Astrocyte (in vitro differentiated cells and primary cell): Measurements from ENCODE around the gene CACNA1C. TPM values are rescaled to one million over a fixed set of nuclear protein-coding genes. Genes with fewer than 3 reads are reported as not detected.

Experiments
- DNase-seq: peaks from one replicate; pipeline ENCODE4 v3.0.0-alpha.2; 2010; ENCODE audit warnings: low read depth
- FAIRE-seq: peaks from 2 replicates; lab custom pipeline; 2011; peaks lifted over from hg19 to GRCh38; lab: Jason Lieb, UNC
- H2AFZ ChIP-seq: 2 replicates; pipeline ENCODE4 v1.6.0; 2012; ENCODE audit warnings: low read depth, low read length, inconsistent platforms
- H3K27ac ChIP-seq: 2 replicates; pipeline ENCODE4 v1.5.1; 2011; ENCODE audit warnings: low read depth, low read length, inconsistent platforms
- H3K27me3 ChIP-seq: 2 replicates; pipeline ENCODE4 v1.6.0; 2011; ENCODE audit warnings: low read length, inconsistent platforms; ENCODE audit not compliant: insufficient read depth
- H3K36me3 ChIP-seq: 2 replicates; pipeline ENCODE4 v1.5.1; 2011; ENCODE audit warnings: low read length, inconsistent platforms; ENCODE audit not compliant: insufficient read depth
- H3K4me1 ChIP-seq: 2 replicates; pipeline ENCODE4 v1.5.1; 2011; ENCODE audit warnings: low read length, inconsistent platforms; ENCODE audit not compliant: insufficient read depth
- H3K4me2 ChIP-seq: 2 replicates; pipeline ENCODE4 v1.6.0; 2012; ENCODE audit warnings: low read length, inconsistent platforms
- H3K4me3 ChIP-seq: 2 replicates; pipeline ENCODE4 v1.5.1; 2011; ENCODE audit warnings: low read depth, mild to moderate bottlenecking, low read length, inconsistent platforms; ENCODE audit not compliant: insufficient read depth
- H3K79me2 ChIP-seq: 2 replicates; pipeline ENCODE4 v1.6.0; 2012; ENCODE audit warnings: mild to moderate bottlenecking, low read length, inconsistent platforms; ENCODE audit not compliant: insufficient read depth
- H3K9ac ChIP-seq: 2 replicates; pipeline ENCODE4 v1.6.0; 2012; ENCODE audit warnings: mild to moderate bottlenecking, low read length, inconsistent platforms
- H3K9me3 ChIP-seq: 2 replicates; pipeline ENCODE4 v1.5.1; 2012; ENCODE audit warnings: low read depth, mild to moderate bottlenecking, low read length, inconsistent platforms; ENCODE audit not compliant: insufficient read depth
- H4K20me1 ChIP-seq: 2 replicates; pipeline ENCODE4 v1.6.0; 2012; ENCODE audit warnings: low read length, inconsistent platforms; ENCODE audit not compliant: insufficient read depth
- H3K27ac Mint-ChIP-seq: one replicate; pipeline ENCODE4 v1.8.0; 2021; ENCODE audit warnings: mild to moderate bottlenecking, mixed read lengths; ENCODE audit not compliant: unreplicated experiment
- H3K27me3 Mint-ChIP-seq: one replicate; pipeline ENCODE4 v1.8.0; 2021; ENCODE audit warnings: low read depth, mixed read lengths; ENCODE audit not compliant: unreplicated experiment
- H3K36me3 Mint-ChIP-seq: one replicate; pipeline ENCODE4 v1.8.0; 2021; ENCODE audit warnings: low read depth, mixed read lengths; ENCODE audit not compliant: unreplicated experiment
- H3K4me1 Mint-ChIP-seq: one replicate; pipeline ENCODE4 v1.8.0; 2021; ENCODE audit warnings: low read depth, mixed read lengths; ENCODE audit not compliant: unreplicated experiment
- H3K4me3 Mint-ChIP-seq: one replicate; pipeline ENCODE4 v1.8.0; 2021; ENCODE audit warnings: mild to moderate bottlenecking, moderate library complexity, mixed read lengths; ENCODE audit not compliant: unreplicated experiment
- H3K9me3 Mint-ChIP-seq: one replicate; pipeline ENCODE4 v1.8.0; 2021; ENCODE audit warnings: mild to moderate bottlenecking, mixed read lengths; ENCODE audit not compliant: unreplicated experiment
- EZH2 ChIP-seq: IDR thresholded peaks from 2 replicates; pipeline ENCODE4 v1.6.1; 2012; ENCODE audit warnings: mild to moderate bottlenecking, low read length, inconsistent platforms; ENCODE audit not compliant: insufficient read depth
- total RNA-seq: library from RNA; stranded (reverse); gene quantifications from 2 replicates; pipeline ENCODE4 v1.2.1, GENCODE V29; 2021
- TF ChIP-seq, protein P1 (sequence below): IDR thresholded peaks from 2 replicates; pipeline ENCODE4 v1.5.1; 2011; ENCODE audit warnings: low read depth, mild to moderate bottlenecking, inconsistent platforms, low read length, moderate library complexity; ENCODE audit not compliant: insufficient read depth

CACNA1C gene
- total RNA-seq, 1 donor from 2014 or later: 2.1 TPM

DNA sequence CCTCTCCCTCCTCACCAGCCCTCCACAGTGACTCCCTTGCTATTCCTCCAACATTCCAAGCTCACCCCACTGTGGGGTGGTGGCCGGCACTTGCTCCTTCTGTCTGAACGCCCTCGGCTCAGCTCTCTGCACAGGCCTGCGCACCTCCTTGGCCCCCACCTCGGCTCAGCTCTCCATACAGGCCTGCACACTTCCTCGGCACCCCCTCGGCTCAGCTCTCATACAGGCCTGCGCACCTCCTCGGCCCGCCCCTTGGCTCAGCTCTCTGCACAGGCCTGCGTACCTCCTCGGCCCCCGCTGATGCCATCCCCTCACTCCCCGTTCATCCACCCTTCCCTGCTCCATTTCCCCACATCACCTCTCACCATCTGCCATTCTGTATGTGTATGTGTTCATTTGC lies 409.3 kb downstream of the CACNA1C start:
- H2AFZ ChIP-seq: no peak overlapping the region
- Mint-ChIP-seq H3K9me3 (peaks cover 6% of the 10 kb centered on the region), H3K27ac (no peak overlapping the region), H3K36me3 (peaks cover 2% of the 10 kb centered on the region), H3K4me3 (no peak overlapping the region), H3K4me1 (no peaks in the 10 kb centered on the region), H3K27me3 (peaks cover 56% of the 10 kb centered on the region)
- no peak overlapping the region for H3K27ac ChIP-seq
- FAIRE-seq (no peak), DNase-seq (no peak)
- H3K36me3 ChIP-seq: no peaks in the 10 kb centered on the region
- no peaks in the 10 kb centered on the region for H4K20me1 ChIP-seq
- H3K27me3 ChIP-seq: peaks cover 9% of the 10 kb centered on the region
- TF ChIP-seq, protein P1, sequence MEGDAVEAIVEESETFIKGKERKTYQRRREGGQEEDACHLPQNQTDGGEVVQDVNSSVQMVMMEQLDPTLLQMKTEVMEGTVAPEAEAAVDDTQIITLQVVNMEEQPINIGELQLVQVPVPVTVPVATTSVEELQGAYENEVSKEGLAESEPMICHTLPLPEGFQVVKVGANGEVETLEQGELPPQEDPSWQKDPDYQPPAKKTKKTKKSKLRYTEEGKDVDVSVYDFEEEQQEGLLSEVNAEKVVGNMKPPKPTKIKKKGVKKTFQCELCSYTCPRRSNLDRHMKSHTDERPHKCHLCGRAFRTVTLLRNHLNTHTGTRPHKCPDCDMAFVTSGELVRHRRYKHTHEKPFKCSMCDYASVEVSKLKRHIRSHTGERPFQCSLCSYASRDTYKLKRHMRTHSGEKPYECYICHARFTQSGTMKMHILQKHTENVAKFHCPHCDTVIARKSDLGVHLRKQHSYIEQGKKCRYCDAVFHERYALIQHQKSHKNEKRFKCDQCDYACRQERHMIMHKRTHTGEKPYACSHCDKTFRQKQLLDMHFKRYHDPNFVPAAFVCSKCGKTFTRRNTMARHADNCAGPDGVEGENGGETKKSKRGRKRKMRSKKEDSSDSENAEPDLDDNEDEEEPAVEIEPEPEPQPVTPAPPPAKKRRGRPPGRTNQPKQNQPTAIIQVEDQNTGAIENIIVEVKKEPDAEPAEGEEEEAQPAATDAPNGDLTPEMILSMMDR: no peak
- no peak for TF ChIP-seq EZH2
- no peaks in the 10 kb centered on the region for H3K9me3 ChIP-seq
- H3K79me2 ChIP-seq: no peaks in the 10 kb centered on the region
- H3K9ac ChIP-seq: no peak overlapping the region
- H3K4me3 ChIP-seq: no peak overlapping the region
- H3K4me2 ChIP-seq: no peak overlapping the region
- no peaks in the 10 kb centered on the region for H3K4me1 ChIP-seq

DNA sequence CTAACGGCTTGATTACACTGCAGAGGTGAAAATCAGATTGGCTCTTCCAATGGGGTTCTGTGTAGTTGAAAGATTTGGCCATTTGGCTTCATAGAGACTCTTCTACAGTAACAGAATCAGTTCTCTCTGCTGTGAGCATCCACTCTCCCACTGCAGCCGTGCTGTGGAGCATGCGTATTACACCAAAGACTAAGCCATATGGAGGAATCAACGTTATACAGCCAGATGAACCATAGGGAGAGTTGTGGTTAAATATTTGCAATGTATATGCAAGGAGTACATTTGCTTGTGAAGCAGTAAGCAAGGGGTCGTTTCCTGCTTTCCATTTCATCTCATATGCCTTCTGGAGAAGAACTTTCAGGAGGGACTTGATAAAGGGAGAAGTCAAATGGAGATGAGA lies 410.9 kb downstream of the CACNA1C start:
- no peak for FAIRE-seq
- TF ChIP-seq, protein P1: no peak
- no peak for TF ChIP-seq EZH2
- no peak overlapping the region for H3K4me3 ChIP-seq
- H3K9me3 ChIP-seq: no peaks in the 10 kb centered on the region
- no peaks in the 10 kb centered on the region for H3K36me3 ChIP-seq
- no peak overlapping the region for H3K4me2 ChIP-seq
- Mint-ChIP-seq H3K27ac (no peak overlapping the region), H3K9me3 (peaks cover 6% of the 10 kb centered on the region), H3K36me3 (peaks cover 2% of the 10 kb centered on the region), H3K4me1 (no peaks in the 10 kb centered on the region), H3K4me3 (no peak overlapping the region), H3K27me3 (peaks cover 53% of the 10 kb centered on the region)
- H3K27ac ChIP-seq: no peak overlapping the region
- H3K79me2 ChIP-seq: no peaks in the 10 kb centered on the region
- no peak for DNase-seq
- no peaks in the 10 kb centered on the region for H4K20me1 ChIP-seq
- no peak overlapping the region for H3K9ac ChIP-seq
- no peaks in the 10 kb centered on the region for H3K4me1 ChIP-seq
- H2AFZ ChIP-seq: no peak overlapping the region
- H3K27me3 ChIP-seq: peaks cover 9% of the 10 kb centered on the region

DNA sequence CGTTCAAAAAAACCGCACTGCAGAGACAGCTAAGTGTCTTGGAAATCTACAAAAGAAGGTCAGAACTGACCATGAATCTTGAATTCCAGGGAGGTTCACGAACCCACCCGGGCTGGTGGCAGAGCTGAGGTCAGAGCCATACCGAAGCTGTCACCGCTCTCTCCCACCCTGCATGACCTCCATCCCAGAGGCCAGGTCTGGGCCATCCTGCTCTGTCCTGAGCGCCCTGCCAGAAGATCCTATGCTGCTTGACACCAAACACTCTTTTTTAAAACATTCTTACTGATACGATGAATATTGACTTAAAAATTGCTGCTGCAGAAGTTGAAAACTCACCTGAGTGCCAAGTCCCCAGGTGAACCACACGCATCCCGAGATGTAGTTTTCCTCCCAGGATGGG lies 412.9 kb downstream of the CACNA1C start:
- H3K9me3 ChIP-seq: no peaks in the 10 kb centered on the region
- FAIRE-seq (no peak), DNase-seq (no peak)
- no peaks in the 10 kb centered on the region for H3K36me3 ChIP-seq
- H3K27ac ChIP-seq: no peak overlapping the region
- H3K27me3 Mint-ChIP-seq: peaks cover 52% of the 10 kb centered on the region
- H3K36me3 Mint-ChIP-seq: peaks cover 2% of the 10 kb centered on the region
- H3K4me2 ChIP-seq: no peak overlapping the region
- peaks cover 11% of the 10 kb centered on the region for H3K27me3 ChIP-seq
- no peaks in the 10 kb centered on the region for H3K4me1 ChIP-seq
- no peaks in the 10 kb centered on the region for H3K79me2 ChIP-seq
- H3K4me1 Mint-ChIP-seq: no peaks in the 10 kb centered on the region
- H3K9me3 Mint-ChIP-seq: peaks cover 3% of the 10 kb centered on the region
- no peak overlapping the region for H3K27ac Mint-ChIP-seq
- H3K4me3 ChIP-seq: no peak overlapping the region
- TF ChIP-seq, protein P1: no peak
- TF ChIP-seq EZH2: no peak
- no peak overlapping the region for H3K4me3 Mint-ChIP-seq
- H4K20me1 ChIP-seq: no peaks in the 10 kb centered on the region
- H2AFZ ChIP-seq: no peak overlapping the region
- no peak overlapping the region for H3K9ac ChIP-seq
